ENCODE data around the gene EPB41L2.

EPB41L2 gene

GRCh38 chr6:130908188-130908587 is 154.9 kb downstream of the EPB41L2 start:
- no peak for DNase-seq (ENCODE audit: low spot score)

- DNase-seq (ENCODE audit: low spot score), result no peak
Observed at GRCh38 chr6:130907687-130908086, 155.4 kb downstream of the EPB41L2 start.

GRCh38 chr6:130906736-130907381 is 156.2 kb downstream of the EPB41L2 start:
- no peak for DNase-seq (ENCODE audit: low spot score)

- DNase-seq (ENCODE audit: low spot score), result no peak
Observed at GRCh38 chr6:130903602-130904001, 159.4 kb downstream of the EPB41L2 start.

- DNase-seq (ENCODE audit: low spot score), result no peak
Observed at GRCh38 chr6:130903007-130903406, 160.0 kb downstream of the EPB41L2 start.

- DNase-seq (ENCODE audit: low spot score), result no peak
Observed at GRCh38 chr6:130900913-130901312, 162.1 kb downstream of the EPB41L2 start.

GRCh38 chr6:130896249-130896648 is 166.8 kb downstream of the EPB41L2 start:
- no peak for DNase-seq (ENCODE audit: low spot score)

GRCh38 chr6:130895516-130895915 is 167.5 kb downstream of the EPB41L2 start:
- DNase-seq (ENCODE audit: low spot score), result no peak

- DNase-seq (ENCODE audit: low spot score), result no peak
Observed at GRCh38 chr6:130893766-130894165, 169.3 kb downstream of the EPB41L2 start.

- no peak for DNase-seq (ENCODE audit: low spot score)
Observed at GRCh38 chr6:130893277-130893676, 169.8 kb downstream of the EPB41L2 start.

GRCh38 chr6:130890521-130890971 is 172.5 kb downstream of the EPB41L2 start:
- no peak for DNase-seq (ENCODE audit: low spot score)

- DNase-seq (ENCODE audit: low spot score), result no peak
Observed at GRCh38 chr6:130889423-130889822, 173.6 kb downstream of the EPB41L2 start.

- DNase-seq (ENCODE audit: low spot score), result no peak
Observed at GRCh38 chr6:130888246-130888645, 174.8 kb downstream of the EPB41L2 start.

GRCh38 chr6:130886966-130887365 is 176.1 kb downstream of the EPB41L2 start:
- DNase-seq (ENCODE audit: low spot score), result no peak

- DNase-seq (ENCODE audit: low spot score), result peak; percentile 70
Observed at GRCh38 chr6:130885392-130886192, 177.5 kb downstream of the EPB41L2 start.

GRCh38 chr6:130882370-130882769 is 180.7 kb downstream of the EPB41L2 start:
- no peak for DNase-seq (ENCODE audit: low spot score)

GRCh38 chr6:130879826-130880225 is 183.2 kb downstream of the EPB41L2 start:
- no peak for DNase-seq (ENCODE audit: low spot score)

GRCh38 chr6:130873746-130874145 is 189.3 kb downstream of the EPB41L2 start:
- no peak for DNase-seq (ENCODE audit: low spot score)

- DNase-seq (ENCODE audit: low spot score), result peak; percentile 49
Observed at GRCh38 chr6:130872250-130873095, 190.6 kb downstream of the EPB41L2 start.

GRCh38 chr6:130870179-130870880 is 192.7 kb downstream of the EPB41L2 start:
- no peak for DNase-seq (ENCODE audit: low spot score)

- no peak for DNase-seq (ENCODE audit: low spot score)
Observed at GRCh38 chr6:130869681-130870080, 193.4 kb downstream of the EPB41L2 start.

GRCh38 chr6:130865793-130866192 is 197.3 kb downstream of the EPB41L2 start:
- DNase-seq (ENCODE audit: low spot score), result no peak

Measured in LoVo (cell line).